IPS DF 19.7 (cell line): ENCODE measurements around the gene MGRN1.

Experiments
- DNase-seq: peaks from one replicate; pipeline ENCODE4 v3.0.0-alpha.2; 2013; ENCODE audit warnings: low read depth, low spot score

Gene MGRN1

DNA sequence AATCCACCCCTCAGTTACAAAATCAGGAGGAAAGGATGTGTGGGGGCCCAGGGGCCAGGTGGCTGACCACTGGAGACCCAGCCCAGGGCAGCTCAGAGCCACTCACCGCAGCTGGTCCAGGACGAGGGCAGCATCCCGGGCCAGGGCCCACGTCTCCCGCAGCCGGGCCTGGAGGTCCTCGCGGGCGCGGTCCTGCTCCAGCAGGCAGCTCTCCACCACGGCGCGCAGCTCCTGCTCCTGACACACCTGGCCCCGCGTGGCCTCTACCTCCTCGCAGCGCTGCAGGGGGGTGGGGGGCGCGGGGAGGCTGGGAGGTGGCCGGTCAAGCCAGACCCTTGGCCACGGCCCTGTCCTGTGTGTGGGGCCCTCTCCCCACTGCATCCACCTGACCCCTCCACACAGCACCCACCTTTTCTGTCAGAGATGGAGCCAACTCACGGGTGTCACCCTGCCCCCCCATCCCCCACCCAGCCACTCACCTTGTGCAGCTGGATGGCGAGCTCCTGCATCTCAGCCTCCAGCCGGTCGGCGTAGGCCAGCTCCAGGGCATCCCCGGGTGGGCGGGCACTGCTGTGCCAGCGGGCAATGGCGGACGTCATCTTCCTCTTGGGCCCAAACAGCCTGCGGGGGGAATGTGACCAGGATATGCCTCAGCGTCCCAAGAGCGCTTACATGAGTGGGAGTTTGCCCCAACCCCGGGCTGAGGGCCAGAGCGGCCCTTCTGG is 73.9 kb downstream of the MGRN1 start:
- no peak for DNase-seq

GRCh38 chr16:4699046-4699556 is 74.5 kb downstream of the MGRN1 start:
- no peak for DNase-seq

GRCh38 chr16:4700380-4700996 is 75.9 kb downstream of the MGRN1 start:
- DNase-seq, result no peak

- DNase-seq, result no peak
Measured at GRCh38 chr16:4700997-4701743, 76.5 kb downstream of the MGRN1 start.

DNA sequence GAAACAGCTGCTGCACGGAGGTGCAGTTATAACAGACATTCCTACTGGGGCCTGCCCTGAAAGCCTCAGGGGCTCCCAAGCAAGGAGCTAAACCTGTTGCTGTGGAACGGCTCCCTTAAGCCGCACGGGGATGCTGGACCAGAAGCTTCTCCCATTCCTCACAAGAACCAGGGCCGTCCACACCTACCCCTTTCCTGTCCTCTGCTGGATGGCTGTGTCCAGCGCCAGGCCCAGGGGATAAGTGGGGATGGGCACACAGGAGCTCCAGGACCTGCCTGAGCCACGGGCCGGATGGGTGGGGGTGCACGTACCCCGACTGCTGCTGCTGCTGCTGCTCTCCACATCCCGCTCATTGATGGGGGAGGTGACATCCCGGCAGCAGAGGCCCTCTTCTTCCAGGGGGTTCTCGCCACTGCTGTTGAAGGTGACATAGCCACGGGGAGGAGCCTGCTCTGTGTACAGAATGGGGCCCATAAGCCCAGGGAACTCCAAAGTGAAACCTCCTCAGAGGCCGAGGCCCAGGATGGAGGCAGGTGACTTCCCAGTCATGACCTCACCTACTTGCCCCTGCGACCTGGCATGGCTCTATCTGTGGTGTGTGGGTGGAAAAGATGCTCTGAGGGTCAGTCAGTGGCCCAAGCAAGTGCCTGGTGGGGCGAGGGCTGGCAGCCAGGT is 77.3 kb downstream of the MGRN1 start:
- DNase-seq, result no peak

DNA sequence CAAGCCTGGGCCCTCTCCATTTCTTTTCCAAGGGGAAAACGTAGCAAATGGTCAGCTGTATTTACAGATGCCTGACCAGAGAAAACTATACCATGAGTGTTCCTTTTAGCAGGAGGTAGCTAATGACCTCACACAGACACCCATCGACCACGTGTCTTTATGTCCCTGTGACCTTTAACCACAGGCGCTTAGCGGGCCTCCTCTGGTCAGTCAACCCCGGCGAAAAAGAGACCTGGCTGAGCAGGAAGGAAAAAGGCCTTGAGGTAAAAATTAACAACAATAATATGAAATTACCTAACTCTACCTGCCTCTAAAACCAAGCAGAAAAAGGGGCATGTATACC is 77.8 kb downstream of the MGRN1 start:
- no peak for DNase-seq

- no peak for DNase-seq
Measured at GRCh38 chr16:4703906-4704305, 79.3 kb downstream of the MGRN1 start.

- no peak for DNase-seq
Measured at GRCh38 chr16:4704491-4704890, 79.9 kb downstream of the MGRN1 start.

- DNase-seq, result no peak
Measured at GRCh38 chr16:4704913-4705312, 80.3 kb downstream of the MGRN1 start.

- DNase-seq, result no peak
Measured at GRCh38 chr16:4706871-4707270, 82.2 kb downstream of the MGRN1 start.

- DNase-seq, result no peak
Measured at GRCh38 chr16:4709481-4709880, 84.9 kb downstream of the MGRN1 start.

DNA sequence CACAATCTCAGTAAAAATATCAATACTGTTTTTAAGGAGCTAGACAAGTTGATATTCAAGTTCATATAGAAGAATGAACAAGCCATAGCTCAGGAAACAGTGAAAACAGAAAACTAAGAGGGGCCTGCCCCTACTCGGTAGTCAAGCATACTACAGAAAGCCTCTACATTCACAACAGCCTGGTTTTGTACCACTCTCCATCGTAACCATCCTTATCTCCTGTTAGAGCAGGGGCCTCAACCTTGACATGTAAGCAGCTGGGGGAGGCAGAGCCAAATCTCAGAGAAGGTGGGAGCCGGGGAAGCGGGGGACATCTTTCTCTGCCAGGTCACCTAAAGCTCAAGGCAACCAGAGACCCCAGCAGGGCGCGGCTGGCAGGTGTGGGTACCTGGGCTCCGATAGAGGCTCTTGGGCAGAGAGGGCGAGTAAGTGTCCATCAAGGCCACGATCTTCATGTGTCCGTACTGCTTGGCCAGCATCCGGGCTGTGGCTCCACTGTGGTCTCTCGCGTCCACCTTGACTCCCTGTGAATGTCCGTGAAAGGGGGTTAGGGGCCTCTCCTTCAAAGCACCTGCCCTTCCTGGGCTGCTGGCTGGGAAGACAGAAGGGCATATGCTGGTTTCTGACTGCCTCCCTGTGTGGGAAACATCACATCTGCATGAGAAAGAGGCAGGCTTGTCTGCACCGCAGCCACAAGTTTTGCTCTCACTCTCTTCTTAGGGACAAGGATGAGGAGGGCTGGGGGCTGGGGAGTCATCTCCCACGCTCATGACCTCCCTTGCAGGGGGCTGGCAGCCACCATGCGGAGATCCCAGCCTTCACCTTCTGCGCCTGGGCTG is 89.3 kb downstream of the MGRN1 start:
- no peak for DNase-seq

- DNase-seq, result no peak
Measured at GRCh38 chr16:4714996-4715395, 90.4 kb downstream of the MGRN1 start.

DNA sequence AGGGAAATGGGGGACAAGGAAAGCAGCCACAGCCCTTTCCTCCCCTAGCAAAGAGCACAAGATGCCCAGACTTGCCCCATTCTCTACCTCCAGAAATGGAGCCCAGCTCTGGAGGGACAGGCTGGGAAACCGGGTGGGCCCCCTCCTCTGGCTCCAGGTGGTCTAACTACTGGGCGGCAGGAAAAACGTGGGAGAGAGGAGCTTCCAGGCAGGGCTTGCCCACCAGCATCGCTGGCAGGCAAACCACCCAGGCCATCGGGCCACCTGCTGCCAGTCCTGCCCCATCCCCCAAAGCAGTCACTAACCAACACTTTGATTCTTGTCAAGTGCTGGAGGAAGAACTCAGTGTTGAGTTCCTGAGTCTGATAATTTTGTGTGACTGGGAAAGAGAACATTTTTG is 93.8 kb downstream of the MGRN1 start:
- no peak for DNase-seq

- no peak for DNase-seq
Measured at GRCh38 chr16:4723071-4723767, 98.6 kb downstream of the MGRN1 start.

GRCh38 chr16:4724661-4725270 is 100.1 kb downstream of the MGRN1 start:
- no peak for DNase-seq

GRCh38 chr16:4726616-4727015 is 102.0 kb downstream of the MGRN1 start:
- no peak for DNase-seq

DNA sequence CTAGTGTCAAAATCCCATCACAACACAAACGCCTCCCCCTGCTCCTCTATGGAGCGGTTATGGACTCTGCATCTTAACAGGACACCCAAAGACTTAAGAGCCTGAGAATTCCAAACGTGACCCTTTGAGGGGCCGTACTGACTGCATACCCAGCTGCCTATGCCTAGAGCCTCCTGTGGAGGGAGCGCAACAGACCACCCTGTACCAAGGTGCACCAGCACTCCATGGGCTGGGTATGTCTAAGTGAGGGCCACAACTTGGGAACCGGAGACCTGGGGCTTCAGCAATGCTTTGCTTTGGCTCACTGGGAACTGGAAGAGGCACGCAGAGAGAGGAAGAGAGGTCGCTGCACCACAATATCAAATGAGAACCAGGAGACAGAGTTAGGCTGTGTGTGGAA is 104.0 kb downstream of the MGRN1 start:
- no peak for DNase-seq

GRCh38 chr16:4729876-4730275 is 105.2 kb downstream of the MGRN1 start:
- DNase-seq, result no peak

GRCh38 chr16:4733211-4733742 is 108.7 kb downstream of the MGRN1 start:
- DNase-seq, result no peak
